HCT116 (cell line): ENCODE results near the gene CAB39L.

ENCODE experiments used
- EGR1 ChIP-seq: IDR thresholded peaks from 2 replicates; pipeline ENCODE4 v1.6.1; 2012; ENCODE audit warnings: low read depth
- EZH2 ChIP-seq: fragments of 200-600 bp; sonication (generic); IDR thresholded peaks from 2 replicates; pipeline ENCODE4 v1.6.1; 2017; ENCODE audit warnings: antibody characterized with exemption, mixed run types
- FOSL1 ChIP-seq: IDR thresholded peaks from 2 replicates; pipeline ENCODE4 v1.6.1; 2012; ENCODE audit warnings: low read depth
- MAX ChIP-seq: IDR thresholded peaks from 2 replicates; pipeline ENCODE4 v1.6.1; 2012
- POLR2AphosphoS5 ChIP-seq: IDR thresholded peaks from 2 replicates; pipeline ENCODE4 v1.6.1; 2011; ENCODE audit warnings: mild to moderate bottlenecking, low read depth, low read length, moderate library complexity
- RAD21 ChIP-seq: IDR thresholded peaks from 2 replicates; pipeline ENCODE4 v1.6.1; 2012; ENCODE audit warnings: low read depth, mild to moderate bottlenecking
- YY1 ChIP-seq: IDR thresholded peaks from 2 replicates; pipeline ENCODE4 v1.6.1; 2011; ENCODE audit warnings: low read length, low read depth, moderate library complexity, mild to moderate bottlenecking; ENCODE audit not compliant: insufficient replicate concordance; ENCODE audit errors: extremely low read depth
- TF ChIP-seq, protein P1 (sequence below), 3 experiments: fragments of 200-600 bp in 1 of 3; sonication (generic) in 1 of 3; IDR thresholded peaks in 2 of 3; conservative IDR thresholded peaks in 1 of 3; 2 replicates each; pipeline ENCODE4 v1.5.1; 2012 to 2017; ENCODE audit warnings: low read depth in 2 of 3, low read length in 2 of 3, antibody characterized with exemption in 1 of 3, borderline replicate concordance in 1 of 3, control low read depth in 1 of 3, mild to moderate bottlenecking in 1 of 3, mixed read lengths in 1 of 3, mixed run types in 1 of 3, moderate library complexity in 1 of 3; ENCODE audit not compliant: insufficient read depth in 1 of 3

DNA sequence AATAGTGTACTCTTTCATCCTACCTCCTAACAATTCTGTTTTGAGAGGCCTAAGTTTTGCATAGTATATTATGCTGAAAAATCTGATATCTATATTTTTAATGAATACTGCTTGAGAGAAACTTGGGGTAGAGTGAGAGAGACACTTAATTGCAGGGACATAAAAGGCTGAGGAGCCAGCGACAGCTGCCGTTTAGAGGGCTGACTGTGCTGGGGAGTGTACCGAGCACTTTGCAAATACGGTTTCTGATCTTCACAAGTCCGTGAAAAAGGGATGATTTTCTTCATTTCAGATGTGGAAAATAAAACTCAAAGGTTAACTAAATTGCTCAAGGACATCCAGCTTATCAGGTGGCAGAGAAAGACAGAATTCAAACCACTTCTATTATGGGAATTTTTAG, 97.4 kb downstream of the CAB39L start:
- TF ChIP-seq, protein P1, sequence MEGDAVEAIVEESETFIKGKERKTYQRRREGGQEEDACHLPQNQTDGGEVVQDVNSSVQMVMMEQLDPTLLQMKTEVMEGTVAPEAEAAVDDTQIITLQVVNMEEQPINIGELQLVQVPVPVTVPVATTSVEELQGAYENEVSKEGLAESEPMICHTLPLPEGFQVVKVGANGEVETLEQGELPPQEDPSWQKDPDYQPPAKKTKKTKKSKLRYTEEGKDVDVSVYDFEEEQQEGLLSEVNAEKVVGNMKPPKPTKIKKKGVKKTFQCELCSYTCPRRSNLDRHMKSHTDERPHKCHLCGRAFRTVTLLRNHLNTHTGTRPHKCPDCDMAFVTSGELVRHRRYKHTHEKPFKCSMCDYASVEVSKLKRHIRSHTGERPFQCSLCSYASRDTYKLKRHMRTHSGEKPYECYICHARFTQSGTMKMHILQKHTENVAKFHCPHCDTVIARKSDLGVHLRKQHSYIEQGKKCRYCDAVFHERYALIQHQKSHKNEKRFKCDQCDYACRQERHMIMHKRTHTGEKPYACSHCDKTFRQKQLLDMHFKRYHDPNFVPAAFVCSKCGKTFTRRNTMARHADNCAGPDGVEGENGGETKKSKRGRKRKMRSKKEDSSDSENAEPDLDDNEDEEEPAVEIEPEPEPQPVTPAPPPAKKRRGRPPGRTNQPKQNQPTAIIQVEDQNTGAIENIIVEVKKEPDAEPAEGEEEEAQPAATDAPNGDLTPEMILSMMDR (IDR thresholded peaks at IDR 0.05 in 2 of 3, conservative IDR thresholded peaks at IDR 0.05 in 1 of 3; ENCODE audit: borderline replicate concordance in 1 of 3, insufficient read depth in 1 of 3, low read depth in 2 of 3, low read length in 2 of 3), result no peak
- TF ChIP-seq YY1 (no peak), FOSL1 (no peak), EZH2 (no peak), RAD21 (no peak), MAX (no peak), EGR1 (no peak), POLR2AphosphoS5 (no peak)
